HG02938 (cell line): ENCODE data around the gene RMND5A.
A peak's percentile ranks its signal among the peaks of the same experiment; 100 is the strongest.

Experiments
- ATAC-seq: cut with Tn5 transposase; IDR thresholded peaks from one replicate; pipeline ENCODE4 v1.9.1; 2021; ENCODE audit warnings: mild to moderate bottlenecking, moderate library complexity; ENCODE audit not compliant: unreplicated experiment

Gene RMND5A

GRCh38 chr2:86790676-86791572 is 70.8 kb downstream of the RMND5A start, which contains the start of gene CD8A:
Gene CD8A (minus strand): TSS chr2:86790913. CDS start chr2:86790825, 88 bp downstream.
- no peak for ATAC-seq

GRCh38 chr2:86791573-86791972 is 71.5 kb downstream of the RMND5A start:
- ATAC-seq: no peak

- no peak for ATAC-seq
Measured at GRCh38 chr2:86793752-86794151, 73.7 kb downstream of the RMND5A start.

DNA sequence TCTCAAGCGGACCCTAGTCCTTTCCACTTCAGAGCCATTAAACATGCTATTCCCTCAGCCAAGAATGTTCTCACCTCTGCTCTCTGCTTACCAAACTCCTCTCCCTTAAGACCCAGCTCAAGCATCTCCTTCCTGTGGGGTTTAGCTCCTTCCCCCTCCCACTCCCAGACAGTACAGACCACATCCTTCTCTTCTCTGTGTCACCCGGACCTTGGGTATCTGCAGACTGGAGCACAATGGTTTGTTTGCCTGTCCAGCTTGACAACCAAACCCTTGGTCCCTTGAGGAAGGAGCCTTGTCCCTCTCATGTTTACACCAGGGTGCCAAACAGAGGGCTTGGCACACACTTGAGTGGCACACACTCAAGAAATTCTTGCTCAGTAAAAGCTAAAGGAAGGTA is 74.8 kb downstream of the RMND5A start:
- ATAC-seq: no peak

DNA sequence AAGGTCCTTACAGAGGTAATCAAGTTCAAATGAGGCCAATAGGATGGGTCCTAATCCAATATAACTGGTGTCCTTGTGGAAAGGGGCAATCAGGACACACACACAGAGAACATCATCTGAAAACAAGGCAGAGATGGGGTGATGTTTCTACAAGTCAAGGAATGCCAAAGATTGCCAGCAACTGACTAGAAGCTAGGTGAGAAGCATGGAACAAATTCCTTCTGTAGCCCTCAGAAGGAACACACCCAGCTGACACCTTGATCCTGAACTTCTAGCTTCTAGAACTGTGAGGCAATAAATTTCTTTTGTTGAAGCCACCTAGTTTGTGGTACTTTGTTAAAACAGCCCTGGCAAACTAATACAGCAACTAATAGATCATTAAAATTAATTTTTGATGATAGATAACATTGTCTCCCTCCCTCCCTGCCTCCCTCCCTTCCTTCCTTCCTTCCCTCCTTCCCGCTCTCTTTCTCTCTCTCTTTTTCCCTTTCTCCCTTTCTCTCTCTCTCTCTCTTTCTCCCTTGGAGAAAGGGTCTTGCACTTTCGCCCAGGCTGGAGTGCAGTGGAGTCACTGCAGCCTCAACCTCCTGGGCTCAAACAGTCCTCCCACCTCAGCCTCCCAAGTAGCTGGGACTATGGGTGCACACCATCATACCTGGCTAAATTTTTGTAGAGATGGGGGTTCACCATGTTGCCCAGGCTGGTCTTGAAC is 80.9 kb downstream of the RMND5A start:
- ATAC-seq: no peak

- ATAC-seq: no peak
Measured at GRCh38 chr2:86806059-86806857, 86.2 kb downstream of the RMND5A start.

- ATAC-seq: no peak
Measured at GRCh38 chr2:86807133-86807467, 87.0 kb downstream of the RMND5A start.

DNA sequence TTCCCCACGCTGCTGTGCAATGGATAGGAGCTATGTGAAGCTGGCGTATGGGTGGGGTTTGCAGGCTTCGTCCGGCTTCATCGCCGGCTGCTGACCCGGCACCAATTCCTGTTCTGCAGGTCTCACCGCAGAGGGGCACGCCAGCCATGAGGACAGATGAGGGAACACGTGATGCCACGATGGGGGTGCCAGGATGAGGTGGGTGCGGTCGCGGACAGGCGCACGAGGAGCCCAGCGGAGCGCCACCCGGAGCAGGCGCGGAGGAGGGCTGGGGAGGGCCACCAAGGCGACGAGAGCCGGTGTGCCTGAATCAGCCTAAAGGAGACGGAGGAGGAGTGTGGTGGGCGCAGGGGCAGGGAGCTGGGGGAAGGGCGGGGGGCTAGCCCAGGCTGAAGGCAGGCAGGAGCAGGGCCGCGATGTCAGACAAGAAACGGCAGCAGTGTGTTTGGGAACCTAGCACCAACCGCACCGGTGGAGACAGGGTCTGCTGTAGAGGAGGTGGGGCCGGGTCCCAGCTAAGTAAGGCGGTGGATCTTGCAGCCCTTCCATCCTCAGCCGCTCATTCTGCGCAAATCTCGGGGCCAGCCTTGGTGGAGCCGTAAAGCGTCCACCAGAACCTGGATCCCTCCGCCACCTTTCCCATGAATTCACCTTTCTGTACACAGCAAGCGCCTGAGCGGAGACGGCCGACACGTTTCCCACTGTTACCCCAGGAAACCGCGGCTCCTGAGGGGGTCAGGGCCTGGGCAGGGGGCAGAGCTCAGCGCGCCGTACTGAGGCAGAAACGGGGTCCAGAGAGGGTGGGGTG is 87.6 kb downstream of the RMND5A start:
- peak; percentile 18 for ATAC-seq

DNA sequence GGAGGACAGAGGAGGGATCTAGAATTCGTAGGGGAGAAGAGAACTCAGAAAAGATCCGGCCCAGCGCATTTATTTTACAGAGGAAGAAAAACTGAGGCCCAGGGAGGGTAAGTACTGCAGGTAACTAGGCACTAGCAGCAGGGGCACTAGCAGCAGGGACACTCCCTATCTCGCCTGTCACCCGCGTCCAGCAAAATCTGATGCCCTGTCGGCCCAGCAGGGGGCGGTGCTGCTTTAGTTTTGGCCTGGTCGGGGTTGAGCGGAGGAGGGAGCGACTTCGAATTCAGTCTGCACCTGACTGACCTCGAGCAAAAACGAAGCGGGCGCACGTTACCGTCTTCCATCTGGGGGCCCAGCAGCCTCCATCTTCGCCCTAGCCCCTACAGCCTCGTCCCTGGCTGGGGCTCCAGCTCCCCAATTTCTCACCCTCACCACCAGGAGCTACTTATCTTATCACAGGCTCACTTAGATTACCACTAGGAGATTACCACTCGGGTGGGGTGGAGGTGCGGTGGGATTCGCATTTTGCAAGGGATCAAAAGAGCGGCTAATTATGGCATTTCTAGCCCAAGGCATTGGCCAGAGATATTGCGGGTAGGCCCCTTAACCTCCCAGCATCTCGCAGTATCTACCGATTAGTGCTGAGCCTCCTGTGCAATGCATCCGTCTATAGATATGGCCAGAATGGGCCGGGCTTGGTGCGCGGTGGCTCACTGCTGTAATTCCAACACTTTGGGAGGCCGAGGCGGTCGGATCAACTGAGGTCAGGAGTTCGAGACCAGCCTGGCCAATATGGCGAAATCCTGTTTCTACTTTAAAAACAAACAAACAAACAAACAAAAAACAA is 88.4 kb downstream of the RMND5A start:
- ATAC-seq: peak; percentile 94

GRCh38 chr2:86809481-86810121 is 89.5 kb downstream of the RMND5A start:
- ATAC-seq: no peak

DNA sequence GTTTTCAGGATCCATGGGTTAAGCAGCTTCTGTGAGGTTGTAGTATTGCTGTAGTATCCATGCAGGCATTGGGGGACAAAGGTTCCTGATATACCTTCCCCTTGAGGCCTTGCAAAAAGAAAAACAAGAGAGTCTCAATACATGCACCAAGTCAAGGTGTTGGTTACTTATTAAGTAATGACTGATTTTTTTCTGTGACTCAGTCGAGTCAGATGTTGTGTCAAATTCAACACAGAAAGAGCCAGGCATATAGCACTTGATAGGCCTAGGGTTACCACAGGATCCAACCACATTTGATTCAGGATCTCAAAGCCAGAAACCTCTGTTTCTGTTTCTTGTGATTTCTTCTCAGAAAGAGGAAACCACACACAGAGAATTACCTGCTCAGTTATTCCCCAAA is 95.5 kb downstream of the RMND5A start:
- no peak for ATAC-seq

GRCh38 chr2:86818114-86818801 is 98.2 kb downstream of the RMND5A start:
- no peak for ATAC-seq

GRCh38 chr2:86818957-86819356 is 98.9 kb downstream of the RMND5A start:
- no peak for ATAC-seq

- ATAC-seq: no peak
Measured at GRCh38 chr2:86821306-86821705, 101.2 kb downstream of the RMND5A start.

DNA sequence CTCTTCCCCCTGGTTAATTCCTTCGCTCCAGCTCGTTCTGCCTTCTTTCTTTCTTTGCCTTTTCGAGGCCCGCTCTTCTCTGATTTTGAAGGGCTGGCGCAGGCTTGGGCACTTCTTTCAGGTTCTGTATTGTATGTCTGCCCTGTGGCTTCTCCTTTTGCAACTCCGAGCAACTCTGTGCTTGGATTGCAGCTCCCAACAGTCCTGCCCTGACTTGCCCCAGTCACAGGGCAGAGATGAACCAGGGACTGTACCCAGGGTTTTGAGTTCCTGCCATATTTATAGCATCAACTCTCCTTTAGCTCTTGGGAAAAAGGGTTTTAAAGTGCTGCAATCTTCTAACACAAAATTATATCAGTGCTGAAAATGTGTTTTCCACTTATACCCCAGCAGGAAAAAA is 101.8 kb downstream of the RMND5A start:
- ATAC-seq: no peak

GRCh38 chr2:86822668-86823345 is 102.7 kb downstream of the RMND5A start:
- ATAC-seq: no peak

DNA sequence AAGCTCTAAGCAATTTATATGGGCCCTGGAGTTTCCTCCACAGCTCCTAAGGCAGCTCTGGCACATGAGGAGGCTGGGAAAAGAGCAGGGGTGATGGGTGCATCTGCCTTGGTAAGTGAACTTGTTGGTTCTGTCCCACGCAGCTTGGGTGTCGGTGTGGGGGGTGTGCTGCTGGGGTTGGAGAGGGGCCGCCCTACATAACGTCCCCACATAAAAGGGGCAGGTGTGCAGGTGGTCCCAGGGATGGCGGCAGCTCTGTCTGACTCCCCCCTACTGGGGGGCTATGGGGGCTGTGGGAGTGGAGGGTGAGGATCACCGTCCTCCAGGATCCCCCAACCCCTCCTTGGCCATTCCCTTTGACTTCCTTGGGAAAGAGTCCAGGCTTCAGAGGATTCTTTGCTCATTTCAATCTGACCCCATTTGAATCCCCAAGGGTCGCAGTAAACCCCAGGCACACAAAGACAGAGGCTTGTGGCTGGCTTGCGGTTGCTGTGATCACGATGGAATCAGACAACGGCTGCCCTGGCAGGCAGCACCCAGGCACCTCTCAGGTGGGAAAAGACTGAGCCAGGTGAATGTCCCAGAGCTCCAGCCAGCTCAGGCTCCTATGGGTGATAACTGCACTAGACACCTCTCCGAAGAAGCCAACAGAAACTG is 105.1 kb downstream of the RMND5A start:
- no peak for ATAC-seq
